Measurements from ENCODE around the gene IL13.

IL13 gene

DNA sequence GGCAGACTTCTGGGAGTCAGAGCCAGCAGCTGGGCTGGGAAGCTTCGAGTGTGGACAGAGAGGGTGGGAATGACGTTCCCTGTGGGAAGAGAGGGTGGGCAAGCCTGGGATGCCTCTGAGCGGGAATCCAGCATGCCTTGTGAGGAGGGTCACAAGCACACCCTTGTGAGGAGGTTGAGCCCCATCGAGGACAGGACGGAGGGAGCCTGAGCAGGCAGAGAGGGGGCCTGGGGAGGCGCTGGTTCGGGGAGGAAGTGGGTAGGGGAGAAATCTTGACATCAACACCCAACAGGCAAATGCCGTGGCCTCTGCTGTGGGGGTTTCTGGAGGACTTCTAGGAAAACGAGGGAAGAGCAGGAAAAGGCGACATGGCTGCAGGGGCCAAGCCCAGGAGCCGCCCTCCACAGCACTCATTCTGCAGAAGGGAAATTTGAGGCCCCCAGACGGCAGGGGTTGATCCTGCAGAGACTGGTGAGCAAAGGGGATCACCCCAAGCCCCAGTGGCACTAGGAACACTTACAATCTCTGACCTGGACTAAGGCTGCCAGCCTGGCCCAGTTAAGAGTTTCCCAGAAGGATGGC lies 1.1 kb upstream of the IL13 start:
- DNase-seq: no peak

GRCh38 chr5:132658381-132659302 lies 669 bp downstream of the IL13 start:
- no peak for DNase-seq

DNA sequence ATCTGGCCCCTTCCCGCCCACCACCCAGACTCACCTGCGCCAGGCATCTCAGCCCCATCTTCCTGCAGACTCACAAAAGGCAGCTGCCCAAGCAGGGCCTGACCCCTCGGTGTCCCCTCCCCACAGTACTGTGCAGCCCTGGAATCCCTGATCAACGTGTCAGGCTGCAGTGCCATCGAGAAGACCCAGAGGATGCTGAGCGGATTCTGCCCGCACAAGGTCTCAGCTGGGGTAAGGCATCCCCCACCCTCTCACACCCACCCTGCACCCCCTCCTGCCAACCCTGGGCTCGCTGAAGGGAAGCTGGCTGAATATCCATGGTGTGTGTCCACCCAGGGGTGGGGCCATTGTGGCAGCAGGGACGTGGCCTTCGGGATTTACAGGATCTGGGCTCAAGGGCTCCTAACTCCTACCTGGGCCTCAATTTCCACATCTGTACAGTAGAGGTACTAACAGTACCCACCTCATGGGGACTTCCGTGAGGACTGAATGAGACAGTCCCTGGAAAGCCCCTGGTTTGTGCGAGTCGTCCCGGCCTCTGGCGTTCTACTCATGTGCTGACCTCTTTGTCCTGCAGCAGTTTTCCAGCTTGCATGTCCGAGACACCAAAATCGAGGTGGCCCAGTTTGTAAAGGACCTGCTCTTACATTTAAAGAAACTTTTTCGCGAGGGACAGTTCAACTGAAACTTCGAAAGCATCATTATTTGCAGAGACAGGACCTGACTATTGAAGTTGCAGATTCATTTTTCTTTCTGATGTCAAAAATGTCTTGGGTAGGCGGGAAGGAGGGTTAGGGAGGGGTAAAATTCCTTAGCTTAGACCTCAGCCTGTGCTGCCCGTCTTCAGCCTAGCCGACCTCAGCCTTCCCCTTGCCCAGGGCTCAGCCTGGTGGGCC lies 1.9 kb downstream of the IL13 start:
- no peak for DNase-seq

GRCh38 chr5:132661231-132662003 lies 3.4 kb downstream of the IL13 start:
- DNase-seq: no peak

DNA sequence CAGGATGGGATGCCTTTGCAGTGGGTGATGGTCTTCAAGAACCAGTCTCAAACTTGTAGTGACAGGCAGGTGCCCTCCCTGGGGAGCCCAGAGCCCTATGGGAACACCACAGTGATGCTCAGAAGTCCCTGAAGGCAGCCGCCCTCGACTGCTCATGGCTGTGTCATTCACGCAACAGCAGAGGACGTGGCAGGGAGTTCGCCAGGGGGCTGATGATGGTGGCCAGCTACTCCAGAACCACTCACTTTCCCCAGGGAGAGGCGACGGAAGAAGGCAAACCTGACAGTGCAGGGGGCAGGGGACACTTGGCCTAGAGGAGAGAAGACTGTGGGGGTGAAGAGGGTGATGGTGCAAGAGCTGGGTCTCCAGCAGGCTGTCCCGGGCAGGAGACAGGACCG lies 4.0 kb downstream of the IL13 start:
- no peak for DNase-seq

DNA sequence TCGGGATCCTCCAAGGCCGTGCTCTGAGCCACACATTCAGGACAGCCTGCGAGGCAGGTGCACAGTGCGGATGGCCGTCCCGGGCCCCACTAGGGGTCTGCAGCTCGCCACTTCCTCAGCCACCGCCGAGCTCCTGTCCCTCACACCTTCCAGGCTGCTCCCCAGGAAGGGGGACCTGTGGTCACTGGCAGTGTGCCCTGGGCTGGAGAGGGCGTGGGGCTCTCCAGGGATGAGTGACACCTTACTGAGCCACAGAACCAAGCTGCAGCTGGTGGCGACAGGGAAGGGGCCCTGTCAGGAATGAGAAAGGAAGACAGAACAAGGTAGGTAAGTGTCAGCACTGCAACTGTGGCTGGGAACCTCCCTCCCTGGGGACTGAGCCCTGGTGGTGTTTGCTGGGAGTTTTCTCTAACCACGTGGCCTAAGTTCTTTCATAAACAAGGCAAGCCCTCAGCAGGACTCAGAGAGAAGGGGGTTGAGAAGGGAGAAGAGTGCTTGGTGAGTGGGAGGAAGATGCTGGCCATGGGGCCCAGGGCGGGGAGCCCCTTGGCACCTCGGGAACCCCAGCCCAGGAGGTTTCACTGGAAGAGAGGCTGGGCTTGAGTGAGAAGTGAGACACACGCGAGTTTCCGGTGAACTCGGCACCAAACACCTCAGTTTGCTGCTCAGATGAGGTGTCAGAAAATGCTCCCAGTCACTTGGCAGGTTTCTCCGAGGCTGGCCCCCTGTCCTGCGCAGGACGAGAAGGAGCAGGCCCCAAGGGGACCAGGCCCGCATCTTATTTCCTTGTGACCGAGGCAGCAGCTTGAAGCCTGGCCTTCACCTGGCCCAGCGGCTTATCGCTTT lies 5.2 kb downstream of the IL13 start:
- DNase-seq: no peak

GRCh38 chr5:132663771-132664695 lies 6.1 kb downstream of the IL13 start:
- DNase-seq: no peak

- DNase-seq: no peak
Measured at GRCh38 chr5:132664696-132665209, 6.8 kb downstream of the IL13 start.

- DNase-seq: no peak
Measured at GRCh38 chr5:132665574-132666080, 7.7 kb downstream of the IL13 start.

DNA sequence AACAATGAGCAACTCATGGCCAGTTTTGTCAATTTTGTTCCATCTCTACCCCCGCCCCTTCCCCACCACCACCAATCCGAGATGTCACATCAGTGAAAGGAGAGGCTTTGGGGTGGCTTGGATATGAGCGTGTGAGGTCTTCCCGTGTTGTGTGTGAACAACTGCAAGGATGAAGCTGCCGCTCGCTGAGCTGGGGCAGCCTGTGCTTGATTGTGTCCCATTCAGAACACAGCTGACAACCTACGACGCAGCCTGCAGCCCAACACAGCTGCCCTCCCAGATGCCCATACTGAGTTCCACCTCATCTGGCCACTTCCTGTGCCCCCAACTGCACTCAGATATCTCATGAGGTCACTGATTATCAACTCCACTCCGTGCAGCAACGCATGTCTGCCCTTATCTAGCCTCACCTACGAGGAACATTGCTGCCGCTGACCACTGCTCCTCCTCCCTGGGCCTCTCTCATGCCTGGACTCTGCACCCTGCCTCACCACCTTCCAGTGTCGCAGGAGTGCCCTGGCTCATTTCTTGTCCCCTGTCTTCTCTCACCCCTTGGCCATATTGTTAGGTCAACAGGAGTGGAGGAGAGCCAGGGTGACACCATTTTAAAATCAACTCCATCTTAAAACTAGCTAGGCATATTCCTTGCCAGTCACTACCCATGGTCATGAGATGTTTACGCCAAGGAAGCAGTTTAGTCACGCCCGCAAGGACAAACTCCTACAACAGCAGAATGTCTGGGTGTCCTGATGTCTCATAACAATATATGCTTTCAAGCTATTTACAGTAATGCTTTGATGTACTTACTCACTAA lies 8.5 kb downstream of the IL13 start:
- DNase-seq: no peak

GRCh38 chr5:132667309-132667708 lies 9.3 kb downstream of the IL13 start:
- DNase-seq: no peak

GRCh38 chr5:132667761-132668705 lies 10.1 kb downstream of the IL13 start:
- no peak for DNase-seq

GRCh38 chr5:132668706-132669454 lies 10.9 kb downstream of the IL13 start:
- no peak for DNase-seq

- DNase-seq: no peak
Measured at GRCh38 chr5:132669455-132669820, 11.5 kb downstream of the IL13 start.

DNA sequence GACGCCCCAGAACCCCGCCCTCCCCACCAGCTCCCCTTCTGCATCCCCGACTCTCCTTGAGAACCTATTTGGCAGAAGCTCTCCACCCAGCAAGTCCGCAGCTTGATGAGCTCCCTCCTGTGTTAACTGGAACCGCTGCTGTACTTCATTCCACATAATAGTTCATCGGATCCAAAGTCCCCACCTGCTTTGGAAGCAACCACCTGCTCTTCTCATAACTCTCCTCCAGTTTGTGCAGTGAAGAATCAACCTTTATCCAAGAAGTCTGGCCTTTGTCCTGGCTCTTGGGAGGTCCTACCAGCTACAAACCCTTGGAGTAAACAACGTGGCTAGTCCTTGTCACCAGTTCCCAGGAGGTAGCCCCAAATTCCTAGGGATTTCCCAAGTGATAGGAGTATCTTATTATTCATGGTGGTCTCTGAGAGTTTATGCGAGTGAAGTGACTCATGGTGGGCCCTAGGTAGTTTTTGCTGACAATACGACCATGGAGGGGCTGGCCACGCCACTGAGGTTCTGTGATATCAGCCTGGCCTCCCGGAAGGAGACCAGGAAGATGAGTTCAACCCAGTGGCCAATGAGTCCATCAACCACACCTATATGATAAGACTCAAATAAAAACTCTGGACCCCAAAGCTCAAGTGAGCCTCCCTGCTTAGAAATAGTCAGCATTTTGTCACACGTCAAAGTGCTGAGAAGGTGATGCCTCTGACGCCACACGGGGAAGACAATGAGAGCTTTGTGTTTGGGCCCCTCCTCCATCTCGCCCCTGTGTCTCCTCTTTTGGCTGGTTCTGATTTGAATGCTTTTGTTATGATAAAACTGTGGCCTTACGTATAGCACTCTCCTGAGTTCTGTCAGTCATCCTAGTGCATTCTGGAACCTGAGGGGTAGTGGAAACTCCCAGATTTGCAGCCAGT lies 12.3 kb downstream of the IL13 start:
- no peak for DNase-seq

- DNase-seq: no peak
Measured at GRCh38 chr5:132671000-132671399, 13.0 kb downstream of the IL13 start.

Measured in DMS 273 treated with DMSO at 0.1 percent for 48 hours (cell line).